Kidney tubule cell (primary cell): ENCODE results near the gene SRSF1.
"Not testable (repeated sequence)": the region's sequence is repeated elsewhere in the genome, so short reads cannot be mapped to it uniquely, and the experiment has no call there.

Source experiments
- DNase-seq: peaks from one replicate; pipeline ENCODE4 v3.0.0-alpha.2; 2018; ENCODE audit warnings: low spot score

The SRSF1 gene

GRCh38 chr17:57988301-57989250 is 18.5 kb downstream of the SRSF1 start:
- DNase-seq: peak; percentile 78

- peak; percentile 78 for DNase-seq
Measured at GRCh38 chr17:57987581-57988300, 19.3 kb downstream of the SRSF1 start, which contains the start of gene VEZF1. Gene VEZF1 (minus strand): TSS chr17:57988254. CDS start chr17:57988111, 143 bp downstream.

GRCh38 chr17:57986841-57987580 is 20.0 kb downstream of the SRSF1 start:
- peak; percentile 84 for DNase-seq

GRCh38 chr17:57985675-57985974 is 21.4 kb downstream of the SRSF1 start:
- DNase-seq: peak; percentile 73

- DNase-seq: no peak
Measured at GRCh38 chr17:57984936-57985674, 21.9 kb downstream of the SRSF1 start.

- DNase-seq: no peak
Measured at GRCh38 chr17:57984261-57984890, 22.7 kb downstream of the SRSF1 start.

- no peak for DNase-seq
Measured at GRCh38 chr17:57983446-57983845, 23.6 kb downstream of the SRSF1 start.

- no peak for DNase-seq
Measured at GRCh38 chr17:57982452-57983170, 24.4 kb downstream of the SRSF1 start.

DNA sequence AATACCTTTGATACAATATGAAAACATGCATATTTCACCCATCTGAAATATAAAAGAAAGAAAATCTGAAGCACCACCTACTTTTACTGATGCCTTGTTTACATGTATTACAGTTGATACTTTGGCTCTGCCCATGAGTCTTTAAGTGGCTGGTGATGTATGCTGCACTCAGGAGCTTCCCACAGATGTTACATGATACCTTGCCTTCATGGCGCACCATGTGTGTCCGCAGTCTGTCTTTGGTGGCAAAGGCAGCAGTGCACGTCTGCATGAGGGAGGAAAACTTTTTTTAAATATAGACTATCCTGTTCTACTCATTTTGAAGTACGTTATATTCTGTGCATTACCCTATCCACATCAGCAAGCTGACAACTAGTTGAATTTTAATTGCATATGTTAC is 26.5 kb downstream of the SRSF1 start:
- no peak for DNase-seq

DNA sequence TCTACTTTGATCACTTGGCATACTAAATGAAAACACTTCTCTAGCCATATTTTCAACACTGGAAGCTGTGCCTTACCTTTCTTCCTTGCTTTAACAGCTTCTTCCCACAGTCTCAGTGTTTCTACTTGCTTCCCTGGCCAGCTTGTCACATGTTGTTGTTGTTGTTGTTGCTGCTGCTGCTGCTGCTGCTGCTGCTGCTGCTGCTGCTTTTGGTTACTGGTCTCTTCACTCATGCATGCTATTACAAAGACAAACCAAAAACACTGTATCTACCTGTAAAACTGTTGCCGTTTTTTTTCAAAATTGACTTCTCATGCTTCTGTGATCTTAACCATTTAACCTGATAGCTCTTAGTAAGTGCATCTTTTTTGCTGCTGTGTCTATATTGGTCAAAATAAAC is 28.0 kb downstream of the SRSF1 start:
- no peak for DNase-seq

- DNase-seq: no peak
Measured at GRCh38 chr17:57976594-57976993, 30.5 kb downstream of the SRSF1 start.

GRCh38 chr17:57975044-57975443 is 32.0 kb downstream of the SRSF1 start:
- no peak for DNase-seq

- not testable (repeated sequence) for DNase-seq
Measured at GRCh38 chr17:57974053-57974824, 32.8 kb downstream of the SRSF1 start.

- no peak for DNase-seq
Measured at GRCh38 chr17:57972151-57972550, 34.9 kb downstream of the SRSF1 start.

DNA sequence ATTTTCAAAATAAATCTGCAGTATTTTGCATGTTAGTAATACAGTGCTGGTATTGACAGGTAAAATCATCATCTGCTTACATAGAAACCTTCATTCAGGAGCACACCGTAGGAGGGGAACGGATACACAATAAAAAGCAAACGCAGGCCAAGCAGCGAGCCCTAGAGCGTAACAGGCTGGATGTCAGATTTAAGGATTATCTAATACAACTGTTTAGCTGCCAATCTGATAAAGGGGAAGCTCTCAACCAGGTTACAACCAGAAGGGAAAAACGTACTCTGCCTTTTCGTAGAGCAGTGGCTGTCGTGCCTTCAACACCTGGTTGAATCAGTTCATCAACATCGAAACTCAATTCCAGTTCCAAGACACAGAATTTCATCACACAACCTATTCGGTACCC is 35.5 kb downstream of the SRSF1 start:
- no peak for DNase-seq

- DNase-seq: peak; percentile 75
Measured at GRCh38 chr17:57970710-57971109, 36.3 kb downstream of the SRSF1 start.

GRCh38 chr17:57968456-57968855 is 38.6 kb downstream of the SRSF1 start:
- no peak for DNase-seq

- DNase-seq: no peak
Measured at GRCh38 chr17:57966875-57967274, 40.2 kb downstream of the SRSF1 start.

- DNase-seq: no peak
Measured at GRCh38 chr17:57966246-57966645, 40.8 kb downstream of the SRSF1 start.
